PC-9 (cell line): Measurements from ENCODE around the gene SLC6A3. TPM values are rescaled to one million over a fixed set of nuclear protein-coding genes. Genes with fewer than 3 reads are reported as not detected.
A peak's percentile ranks its signal among the peaks of the same experiment; 100 is the strongest.

ENCODE experiments used
- BruUV-seq: library from RNA; stranded (reverse); fragments of 400-500 nt; replicated peaks from 2 replicates; lab custom pipeline; 2021; lab: Mats Ljungman, UMichigan
- CTCF ChIA-PET: fragments of 300-600 bp; sonication (Branson Sonifier 250); formaldehyde crosslinking; loops from one replicate; lab custom pipeline; 2022; ENCODE audit warnings: antibody characterized with exemption; lab: Charles Lee
- POLR2A ChIA-PET: fragments of 300-600 bp; sonication (Branson Sonifier 250); formaldehyde crosslinking; loops from one replicate; lab custom pipeline; 2022; ENCODE audit warnings: antibody characterized with exemption; ENCODE audit not compliant: unreplicated experiment; lab: Charles Lee
- DNase-seq, 2 experiments: peaks; one replicate each; pipeline versions ENCODE4 v3.0.0 to v3.0.0-alpha.2; 2015 to 2022; ENCODE audit warnings: mixed read lengths in 1 of 2
- H2AFZ ChIP-seq: fragments of 200-600 bp; sonication (generic); 2 replicates; pipeline ENCODE4 v1.8.1; 2017; ENCODE audit warnings: antibody characterized with exemption
- H3F3A ChIP-seq: fragments of 200-600 bp; sonication (generic); 2 replicates; pipeline ENCODE4 v1.8.1; 2017; ENCODE audit warnings: antibody characterized with exemption, mild to moderate bottlenecking, low read depth; ENCODE audit not compliant: insufficient read depth
- H3K27ac ChIP-seq: fragments of 200-600 bp; sonication (generic); 2 replicates; pipeline ENCODE4 v1.6.1; 2016; ENCODE audit warnings: mixed run types
- H3K27me3 ChIP-seq: fragments of 200-600 bp; sonication (generic); 2 replicates; pipeline ENCODE4 v1.6.1; 2016; ENCODE audit warnings: low read depth, mixed run types; ENCODE audit not compliant: insufficient read depth
- H3K36me3 ChIP-seq: fragments of 200-600 bp; sonication (generic); 2 replicates; pipeline ENCODE4 v1.6.1; 2016; ENCODE audit warnings: low read depth, mixed run types
- H3K4me1 ChIP-seq: fragments of 200-600 bp; sonication (generic); replicated peaks from 2 replicates; pipeline ENCODE4 v1.6.1; 2016; ENCODE audit warnings: mixed run types; ENCODE audit not compliant: insufficient read depth
- H3K4me2 ChIP-seq: fragments of 200-600 bp; sonication (generic); 2 replicates; pipeline ENCODE4 v1.6.1; 2017; ENCODE audit warnings: mixed run types
- H3K4me3 ChIP-seq: fragments of 200-600 bp; sonication (generic); 2 replicates; pipeline ENCODE4 v1.6.1; 2016; ENCODE audit warnings: mixed run types
- H3K79me2 ChIP-seq: fragments of 200-600 bp; sonication (generic); 2 replicates; pipeline ENCODE4 v1.6.1; 2017; ENCODE audit warnings: low read depth, mixed run types
- H3K9me2 ChIP-seq: fragments of 200-600 bp; sonication (generic); 2 replicates; pipeline ENCODE4 v1.8.1; 2017; ENCODE audit warnings: mild to moderate bottlenecking; ENCODE audit not compliant: insufficient read depth
- H3K9me3 ChIP-seq: fragments of 200-600 bp; sonication (generic); 2 replicates; pipeline ENCODE4 v1.8.1; 2016; ENCODE audit warnings: low read depth; ENCODE audit not compliant: insufficient read depth
- H4K20me1 ChIP-seq: fragments of 200-600 bp; sonication (generic); 2 replicates; pipeline ENCODE4 v1.8.1; 2017; ENCODE audit not compliant: insufficient read depth
- CTCF ChIP-seq: fragments of 200-600 bp; sonication (generic); conservative IDR thresholded peaks from 2 replicates; pipeline ENCODE4 v1.6.1; 2017; ENCODE audit warnings: mixed run types, antibody characterized with exemption, mild to moderate bottlenecking, moderate library complexity
- EZH2 ChIP-seq: fragments of 200-600 bp; sonication (generic); IDR thresholded peaks from 2 replicates; pipeline ENCODE4 v1.8.0; 2017; ENCODE audit warnings: antibody characterized with exemption, low read depth
- intact Hi-C: fragments of 100-400 bp; cut with micrococcal nuclease; formaldehyde crosslinking; loops from one replicate; pipeline ENCODE4 v1.10.0; 2022; ENCODE audit not compliant: unreplicated experiment
- total RNA-seq: library from RNA; stranded (reverse); gene quantifications from 2 replicates; pipeline ENCODE4 v1.2.3, GENCODE V29; 2021

SLC6A3 gene
- total RNA-seq, 1 experiment from 2014 or later = not detected

GRCh38 chr5:1344975-1345838 lies 100.0 kb downstream of the SLC6A3 start, which contains the start of gene CLPTM1L:
Gene CLPTM1L (minus strand): TSS chr5:1345099. CDS start chr5:1344841, 258 bp downstream.
- ChIA-PET CTCF (interaction anchor here (0.7 kb wide), 1 partner anchor 224 kb away, joined by 7 read pairs; no protein-coding TSS in a partner anchor), POLR2A (no interaction called here)
- peak within 1 kb of the TSS; percentile 89 for H2AFZ ChIP-seq
- H3K4me1 ChIP-seq = peaks cover 18% of the 10 kb centered on the region
- no peaks in the 10 kb centered on the region for H3K27me3 ChIP-seq
- TF ChIP-seq EZH2 (no peak), CTCF (no peak)
- peak; percentile 78 to 96 for DNase-seq
- H4K20me1 ChIP-seq = peaks cover 13% of the 10 kb centered on the region
- H3K36me3 ChIP-seq = peaks cover 26% of the 10 kb centered on the region
- H3F3A ChIP-seq = no peaks in the 10 kb centered on the region
- H3K9me3 ChIP-seq = no peaks in the 10 kb centered on the region
- BruUV-seq = TSS peak; percentile 56
- intact Hi-C loops = loop anchor here (2.0 to 10.0 kb wide), 3 partner anchors 140 to 256 kb away; partner anchors contain the start of gene SLC6A19
- H3K4me3 ChIP-seq = peak within 1 kb of the TSS; percentile 90
- no peaks in the 10 kb centered on the region for H3K9me2 ChIP-seq
- 0 out of 2 replicates have a peak within 1 kb of the TSS, but pooled peaks have one; percentile 10 for H3K27ac ChIP-seq
- H3K79me2 ChIP-seq = peaks cover 48% of the 10 kb centered on the region
- H3K4me2 ChIP-seq = peak within 1 kb of the TSS; percentile 99

GRCh38 chr5:1343931-1344901 lies 101.0 kb downstream of the SLC6A3 start:
- Histone ChIP-seq H3K4me3 (peak overlapping the region; percentile 84), H3K9me3 (no peaks in the 10 kb centered on the region), H3K27ac (no peak overlapping the region), H3K4me1 (peaks cover 18% of the 10 kb centered on the region), H3F3A (no peaks in the 10 kb centered on the region), H4K20me1 (peaks cover 16% of the 10 kb centered on the region), H3K79me2 (peaks cover 48% of the 10 kb centered on the region), H2AFZ (peak overlapping the region; percentile 83), H3K9me2 (no peaks in the 10 kb centered on the region), H3K4me2 (peak overlapping the region; percentile 99), H3K27me3 (no peaks in the 10 kb centered on the region), H3K36me3 (peaks cover 26% of the 10 kb centered on the region)
- no peak for TF ChIP-seq CTCF
- BruUV-seq = TSS peak; percentile 55
- peak in 1 of 2 experiments; percentile 39 for DNase-seq
- CTCF ChIA-PET = interaction anchor here (0.5 to 0.7 kb wide), 3 partner anchors 109 to 451 kb away, joined by 3 to 7 read pairs (median 4); no protein-coding TSS in a partner anchor
- POLR2A ChIA-PET = interaction anchor here (0.7 kb wide), 1 partner anchor 17 kb away, joined by 3 read pairs; no protein-coding TSS in a partner anchor
- intact Hi-C loops = loop anchor here (2.0 to 10.0 kb wide), 2 partner anchors 139 to 257 kb away; partner anchors contain the start of gene SLC6A19
